Forelimb muscle (tissue), 1 donor: ENCODE measurements around the gene CAMKK1. TPM values are rescaled to one million over a fixed set of nuclear protein-coding genes. Genes with fewer than 3 reads are reported as not detected.

Experiments used
- DNase-seq: peaks from one replicate; pipeline ENCODE4 v3.0.0-alpha.2; 2013; ENCODE audit warnings: low read depth
- polyA plus RNA-seq: library from polyadenylated mRNA; unstranded; fragments of 120-200 nt; gene quantifications from one replicate; pipeline ENCODE4 v1.2.1, GENCODE V29; 2013; ENCODE audit not compliant: insufficient read length

Gene CAMKK1
- polyA plus RNA-seq, 1 donor = 8.4 TPM

DNA sequence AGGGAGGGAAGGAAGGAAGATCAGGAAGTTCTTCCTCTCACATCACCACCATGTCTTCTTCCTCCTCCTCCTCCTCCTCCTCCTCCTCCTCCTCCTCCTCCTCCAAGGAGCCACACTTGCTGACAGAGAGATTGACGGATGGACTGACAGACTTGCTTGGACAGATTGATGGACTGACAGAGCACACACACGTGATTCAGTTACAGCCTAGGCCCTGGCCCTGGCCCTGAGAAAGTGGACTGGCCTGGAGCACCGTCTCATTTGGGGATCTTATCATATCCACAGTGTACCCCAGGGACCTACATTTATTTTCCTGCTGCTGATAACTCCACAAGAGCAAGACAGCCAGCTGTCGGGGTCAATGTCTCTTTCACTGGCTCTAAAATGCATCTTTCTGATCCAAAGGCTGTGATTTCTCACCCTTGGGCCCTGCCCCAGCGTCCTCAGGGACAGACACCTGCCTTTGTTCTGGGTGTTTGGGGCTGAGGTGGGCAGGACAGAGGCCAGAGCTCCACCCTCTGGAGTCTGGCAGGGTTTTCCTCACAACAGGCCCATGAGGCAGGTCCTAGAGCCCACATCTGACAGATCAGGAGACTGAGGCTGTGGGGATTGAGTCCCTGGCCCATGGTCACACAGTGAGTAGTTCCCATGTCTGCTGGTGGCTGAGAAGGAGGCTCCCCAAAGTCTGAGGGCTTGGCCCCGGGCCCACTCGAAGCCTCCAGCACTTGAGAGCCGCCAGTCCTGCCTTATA, 25.7 kb upstream of the CAMKK1 start:
- no peak for DNase-seq

DNA sequence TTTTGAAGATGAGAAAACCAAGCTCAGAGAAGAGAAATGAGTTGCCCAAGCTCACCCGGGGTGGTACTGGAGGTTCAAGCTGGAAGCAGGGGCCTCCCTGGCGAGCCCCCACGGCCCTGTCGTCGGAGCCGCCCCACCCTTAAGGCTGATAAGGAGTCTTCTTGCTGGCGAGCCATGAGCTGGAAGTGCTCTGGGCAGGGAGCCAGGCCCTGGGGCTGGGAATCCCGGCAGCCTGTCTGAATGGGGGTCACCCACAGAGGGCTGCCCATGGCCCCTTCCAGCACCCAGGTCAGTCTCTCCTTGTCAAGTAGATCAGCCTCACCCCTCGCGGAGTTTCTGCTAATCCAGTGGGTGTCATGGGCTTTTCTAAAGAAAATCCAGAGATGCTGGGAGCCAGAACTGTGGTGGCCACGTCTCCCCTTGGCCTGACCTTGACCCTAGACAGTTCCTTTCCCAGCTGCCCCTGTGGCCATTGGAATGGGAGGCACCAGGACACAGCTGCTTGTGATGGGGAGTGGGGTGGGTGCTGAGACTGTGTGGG, 24.6 kb upstream of the CAMKK1 start:
- no peak for DNase-seq

DNA sequence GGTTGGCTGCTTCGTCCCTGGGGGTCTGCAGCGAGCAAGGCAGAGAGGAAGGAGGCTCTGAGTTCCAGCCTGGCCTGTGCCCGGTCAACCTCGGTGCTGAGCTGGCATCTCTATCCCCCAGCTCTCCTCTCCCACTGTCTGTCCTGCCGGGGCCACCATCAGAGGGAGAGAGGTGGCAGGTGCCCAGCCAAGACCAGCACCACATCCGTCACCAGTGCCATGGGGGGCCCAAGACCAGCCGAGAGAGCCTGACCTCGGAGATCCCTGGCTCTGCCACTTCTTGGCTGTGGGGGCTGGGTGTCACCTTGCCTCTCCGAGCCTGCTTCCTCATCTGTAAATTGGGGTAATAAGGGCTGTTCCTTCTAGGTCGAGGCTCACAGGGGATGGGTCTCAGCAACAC, 24.0 kb upstream of the CAMKK1 start:
- no peak for DNase-seq

DNA sequence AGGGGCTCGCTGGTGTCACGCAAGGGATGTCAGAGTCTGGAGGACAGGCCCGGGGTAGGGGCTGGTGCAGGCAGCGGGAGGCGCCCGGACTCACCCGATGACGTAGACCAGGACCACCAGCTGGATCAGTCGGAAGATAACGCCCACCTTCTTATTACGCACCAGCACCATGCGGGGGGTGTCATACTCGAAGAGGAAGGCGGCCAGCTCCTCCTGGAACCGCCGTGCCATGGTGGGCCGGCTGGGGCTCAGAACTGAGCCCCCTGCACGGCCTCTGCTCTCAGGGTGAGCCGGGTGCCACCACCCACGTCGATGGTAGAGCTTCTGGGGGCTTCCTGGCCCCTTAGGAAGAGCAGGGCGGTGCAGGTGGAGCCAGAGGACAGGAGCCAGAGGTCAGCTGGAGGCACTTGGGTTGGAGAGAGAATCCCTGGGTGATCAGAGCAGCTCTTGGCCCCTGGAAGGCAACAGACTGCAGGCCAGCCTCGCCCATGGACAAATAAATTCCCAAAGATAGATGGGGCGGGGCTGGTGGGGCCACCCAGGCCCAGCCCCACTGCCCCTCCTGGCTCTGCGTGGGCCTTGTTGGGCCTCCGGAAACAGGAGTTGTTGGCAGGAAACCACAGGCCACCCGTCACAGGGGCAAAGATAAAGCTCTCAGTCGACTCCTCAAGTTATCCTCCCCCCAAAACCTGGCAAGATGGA, 23.3 kb upstream of the CAMKK1 start, which contains the start of gene P2RX1:
Gene P2RX1, minus strand, starts transcription at position 471 of the 702 bp plus-strand sequence. Its CDS starts 240 bp downstream, at position 231.
- no peak for DNase-seq

DNA sequence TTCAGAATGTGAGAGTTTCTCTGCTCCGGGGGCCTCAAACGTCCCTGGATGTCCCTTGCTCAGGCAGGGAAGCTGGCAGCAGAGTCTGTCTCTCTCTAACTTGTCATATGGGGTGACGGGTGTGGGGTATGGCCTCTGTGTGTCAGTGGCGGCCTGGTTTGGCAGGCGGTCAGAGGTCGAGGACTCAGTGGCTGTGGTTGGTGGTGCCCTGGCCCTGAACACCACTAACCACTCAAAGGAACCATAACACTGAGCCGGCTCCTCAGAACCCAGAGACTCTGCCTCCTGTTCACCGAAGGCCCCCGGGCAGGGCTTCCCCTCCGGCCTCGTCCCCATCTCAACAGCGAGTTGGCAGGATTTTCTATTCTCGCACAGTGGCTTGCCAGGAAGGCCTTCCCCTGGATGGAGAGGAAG, 22.7 kb upstream of the CAMKK1 start:
- DNase-seq = no peak

DNA sequence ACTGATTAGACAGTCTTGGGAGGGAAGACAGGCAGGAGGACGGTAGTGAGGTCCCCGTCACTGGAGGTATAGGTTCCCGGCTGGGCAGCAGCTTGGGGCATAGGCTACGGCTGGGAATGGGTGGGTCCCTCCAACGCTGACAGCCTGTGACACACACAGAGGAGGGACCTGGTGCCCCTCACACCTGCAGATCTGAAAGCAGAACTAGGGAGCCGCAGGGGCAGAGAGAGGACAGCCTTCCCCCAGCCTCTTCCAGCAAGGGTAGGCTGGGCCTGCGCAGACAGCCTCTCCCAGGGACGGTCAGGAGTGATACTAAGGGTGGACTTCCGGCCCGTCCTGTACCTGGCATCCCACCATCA, 21.4 kb upstream of the CAMKK1 start:
- no peak for DNase-seq

DNA sequence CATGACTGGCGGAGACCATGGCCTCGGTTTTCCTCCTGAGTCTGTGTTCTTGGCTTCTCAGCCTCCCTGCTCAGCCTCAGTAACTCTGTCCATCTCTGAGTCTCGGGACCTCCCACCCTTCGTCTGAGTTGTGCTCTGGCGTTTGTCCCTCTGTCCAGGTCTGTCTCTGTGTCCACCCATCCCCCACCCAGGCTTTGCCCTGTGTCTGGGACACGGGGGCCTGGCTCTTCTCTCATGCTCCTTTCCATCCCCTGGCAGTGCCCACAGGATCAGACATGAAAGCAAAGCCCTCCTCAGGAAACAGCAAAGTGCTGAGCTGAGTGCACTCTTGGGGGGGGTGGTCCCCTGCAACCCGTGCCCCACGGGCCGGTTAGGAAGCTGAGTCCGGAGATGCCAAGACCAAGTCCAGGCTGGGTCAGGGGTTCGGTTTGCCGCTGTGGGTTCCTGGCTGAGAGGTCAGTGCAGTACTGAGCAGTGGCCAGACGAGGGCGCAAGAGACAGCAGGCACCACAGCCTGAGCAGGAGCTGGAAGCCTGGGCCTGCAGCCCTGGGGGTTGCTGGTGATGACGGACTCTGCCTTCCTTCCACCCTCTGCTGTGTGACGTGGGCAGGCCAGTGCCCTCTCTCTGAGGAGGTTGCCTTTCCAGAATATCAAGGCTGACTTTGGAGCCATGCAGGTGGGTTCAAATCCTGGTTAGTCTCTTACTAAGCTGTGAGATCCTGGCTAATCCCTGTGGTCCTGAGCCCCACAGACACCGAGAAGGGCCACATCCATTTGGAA, 20.9 kb upstream of the CAMKK1 start:
- DNase-seq = no peak

DNA sequence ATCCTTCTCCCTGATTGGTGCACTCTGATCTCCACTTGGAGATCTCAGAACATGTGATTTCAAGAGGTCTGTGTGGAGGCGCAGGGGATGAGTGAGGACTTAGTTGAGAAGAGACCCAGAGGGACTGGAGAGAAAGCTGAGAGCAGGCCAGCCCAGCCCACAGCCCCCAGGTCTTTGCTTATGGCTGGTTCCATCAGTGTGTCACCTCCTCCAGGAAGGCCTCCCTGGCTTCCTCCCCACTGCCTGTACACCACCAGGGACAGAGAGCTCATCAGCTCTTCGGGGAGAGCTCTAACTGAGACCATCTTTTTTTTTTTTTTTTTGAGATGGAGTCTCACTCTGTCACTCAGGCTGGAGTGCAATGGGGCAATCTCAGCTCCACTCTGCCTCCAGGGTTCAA, 20.0 kb upstream of the CAMKK1 start:
- no peak for DNase-seq

DNA sequence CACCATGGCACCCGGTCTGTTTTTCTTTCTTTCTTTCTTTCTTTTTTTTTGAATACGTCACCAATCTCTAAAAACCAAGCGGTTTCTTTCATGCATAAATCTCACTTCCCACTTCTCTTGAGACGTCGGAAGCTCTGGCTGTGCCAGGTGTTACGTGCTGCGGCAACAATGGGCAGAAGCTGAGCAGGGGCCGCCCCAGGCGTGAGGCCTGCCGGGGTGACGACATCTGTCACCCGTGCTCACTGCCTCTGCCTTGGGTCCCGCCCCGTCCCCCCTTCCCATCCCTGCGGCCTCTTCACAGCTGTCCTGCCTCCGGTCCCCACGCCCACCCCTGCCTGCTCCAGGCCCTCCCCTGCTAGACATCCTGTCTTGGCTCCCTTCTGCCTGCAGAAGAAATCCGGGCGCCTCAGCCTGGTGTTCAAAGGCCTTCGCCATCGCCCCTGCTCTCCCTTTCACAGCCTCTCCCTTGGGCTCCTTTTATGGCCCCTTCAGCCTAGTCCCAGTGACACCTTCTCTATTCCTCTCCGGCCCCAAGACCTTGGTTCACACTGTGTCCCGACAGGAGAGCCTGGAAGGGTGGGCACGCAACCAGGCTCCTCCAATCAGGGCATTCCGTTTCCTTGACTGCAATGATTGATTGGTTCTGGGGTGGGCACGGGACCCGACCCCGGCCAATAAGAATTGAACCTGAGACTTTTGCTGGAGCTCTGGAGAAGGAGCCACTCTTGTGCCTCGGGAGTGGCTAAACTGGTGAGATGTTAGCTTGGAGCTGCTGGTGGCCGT, 18.6 kb upstream of the CAMKK1 start:
- DNase-seq = no peak

DNA sequence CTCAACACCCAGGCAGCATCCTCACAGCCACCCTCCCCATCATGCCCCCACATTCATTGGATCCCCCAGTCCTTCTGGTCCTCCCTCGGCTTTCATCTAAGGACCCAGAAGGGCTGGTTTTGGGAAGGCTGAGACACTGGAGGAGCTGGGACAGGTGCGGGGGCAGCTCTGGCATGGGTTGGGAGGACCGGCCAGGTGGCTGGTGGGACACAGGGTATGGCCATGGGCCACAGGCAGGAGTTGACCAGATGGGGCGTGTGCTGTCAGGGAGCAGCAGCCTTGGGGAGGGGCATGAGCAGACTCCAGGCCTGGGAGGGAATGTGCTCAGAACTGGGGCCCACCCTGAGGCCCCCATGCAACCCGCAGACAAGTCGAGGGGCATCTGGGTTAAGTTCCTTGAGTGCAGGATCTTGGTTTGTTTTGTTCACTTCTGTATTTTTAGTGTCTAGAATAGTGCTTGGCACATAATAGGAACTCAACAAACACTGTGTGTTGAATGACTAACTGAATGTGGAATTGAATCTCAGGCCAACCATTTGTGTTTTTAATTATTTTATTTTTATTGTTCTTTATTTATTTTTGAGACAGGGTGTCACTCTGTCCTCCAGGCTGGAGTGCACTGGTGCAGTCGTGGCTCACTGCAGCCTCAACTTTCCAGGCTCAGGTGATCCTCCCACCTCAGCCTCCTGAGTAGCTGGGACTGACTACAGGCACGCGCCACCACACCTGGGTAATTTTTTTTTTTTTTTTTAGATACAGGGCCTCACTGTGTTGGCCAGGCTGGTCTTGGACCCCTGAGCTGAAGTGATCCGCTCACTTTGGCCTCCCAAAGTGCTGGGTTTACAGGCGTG, 17.8 kb upstream of the CAMKK1 start:
- DNase-seq = no peak

DNA sequence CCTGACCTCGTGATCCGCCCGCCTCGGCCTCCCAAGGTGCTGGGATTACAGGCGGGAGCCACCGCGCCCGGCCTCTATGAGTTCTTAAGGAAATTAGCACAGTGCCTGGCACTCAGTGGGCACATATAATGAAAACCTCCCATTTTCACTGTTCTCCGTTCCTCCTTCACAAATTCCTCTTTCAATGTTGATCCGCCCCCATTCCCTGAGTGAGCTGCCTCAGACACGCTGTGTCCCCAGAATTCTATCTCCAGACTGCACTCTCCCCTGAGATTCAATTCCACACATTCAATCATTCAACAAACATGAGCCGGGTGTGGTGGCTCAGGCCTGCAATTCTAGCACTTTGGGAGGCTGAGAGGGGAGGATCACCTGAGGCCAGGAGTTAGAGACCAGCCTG, 16.4 kb upstream of the CAMKK1 start:
- DNase-seq = no peak

DNA sequence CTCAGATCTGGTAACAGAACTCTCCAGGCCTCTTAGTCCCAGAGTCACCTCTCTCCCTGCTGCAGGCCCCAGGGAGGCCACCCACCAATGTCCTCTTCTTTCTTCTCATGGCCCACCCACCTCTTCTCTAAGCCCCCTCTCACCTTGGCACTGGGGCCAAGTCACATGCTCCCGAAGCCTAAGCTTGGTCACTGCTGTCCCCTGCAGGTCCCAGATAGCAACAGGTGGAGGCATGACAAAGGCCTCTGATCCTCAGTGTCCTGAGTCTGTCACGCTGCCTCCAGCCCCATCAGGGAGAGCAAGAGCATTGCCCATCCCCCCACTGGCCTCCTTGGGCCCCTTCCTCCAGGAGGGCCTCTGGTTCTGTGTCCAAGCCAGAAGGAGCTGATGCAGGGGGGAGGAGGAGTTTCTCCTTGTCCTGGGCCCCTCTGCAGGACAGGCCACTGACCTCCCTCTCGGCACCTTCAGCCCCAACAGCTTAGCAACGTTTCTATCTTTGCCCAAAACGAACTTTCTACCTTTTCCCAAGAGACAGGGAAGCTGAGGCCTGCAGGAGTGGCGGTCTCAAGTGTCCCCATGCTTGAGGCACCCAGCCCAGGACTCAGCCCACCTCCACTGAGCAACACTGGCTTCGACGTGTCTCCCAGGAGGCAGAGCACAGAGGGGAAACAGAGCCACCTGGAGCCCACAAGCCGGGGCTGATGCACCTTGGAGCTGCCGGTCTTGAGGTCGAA, 14.8 kb upstream of the CAMKK1 start:
- DNase-seq = no peak

DNA sequence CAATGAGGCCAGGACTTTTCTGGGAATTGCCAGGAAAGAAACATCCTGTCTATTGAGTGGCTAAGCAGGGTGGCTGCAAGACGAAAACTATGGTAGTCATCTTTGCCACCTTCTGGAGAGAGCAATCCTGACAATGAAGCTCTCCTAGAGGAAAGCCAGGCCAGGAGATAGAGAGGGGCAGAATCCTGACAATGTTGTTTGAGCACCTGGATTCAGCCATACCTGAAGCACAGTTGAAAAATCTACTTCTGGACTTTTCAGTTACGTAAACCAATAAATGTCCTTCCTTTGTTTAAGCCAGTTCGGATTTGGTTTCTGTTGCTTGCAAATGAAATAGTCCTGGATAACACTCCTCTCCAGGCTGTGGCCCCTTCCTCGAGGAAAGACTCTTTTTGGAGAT, 14.0 kb upstream of the CAMKK1 start:
- no peak for DNase-seq

DNA sequence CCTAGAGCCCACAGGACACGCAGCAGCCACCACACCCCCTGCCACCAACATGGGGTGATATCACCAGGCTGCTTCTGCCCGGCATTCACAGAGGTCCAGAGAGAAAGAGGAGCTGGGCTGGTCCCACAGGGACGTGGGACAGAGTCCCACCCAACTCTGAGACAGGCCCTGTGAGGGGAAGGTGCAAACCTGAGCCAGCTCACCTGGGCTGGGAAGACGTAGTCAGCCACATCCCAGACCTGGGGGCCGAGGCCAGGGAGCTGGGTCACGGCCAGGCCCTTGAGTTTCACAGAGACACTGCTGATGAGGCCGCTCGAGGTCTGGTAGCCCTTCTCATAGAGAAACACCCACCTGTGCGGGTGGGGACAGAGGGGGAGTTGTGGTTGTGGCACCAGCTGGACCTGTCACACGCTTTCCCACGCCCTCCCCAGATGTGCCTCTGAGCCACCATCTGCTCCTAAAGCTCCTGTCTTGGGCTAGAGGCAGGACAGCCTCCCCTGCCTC, 12.2 kb upstream of the CAMKK1 start:
- no peak for DNase-seq

DNA sequence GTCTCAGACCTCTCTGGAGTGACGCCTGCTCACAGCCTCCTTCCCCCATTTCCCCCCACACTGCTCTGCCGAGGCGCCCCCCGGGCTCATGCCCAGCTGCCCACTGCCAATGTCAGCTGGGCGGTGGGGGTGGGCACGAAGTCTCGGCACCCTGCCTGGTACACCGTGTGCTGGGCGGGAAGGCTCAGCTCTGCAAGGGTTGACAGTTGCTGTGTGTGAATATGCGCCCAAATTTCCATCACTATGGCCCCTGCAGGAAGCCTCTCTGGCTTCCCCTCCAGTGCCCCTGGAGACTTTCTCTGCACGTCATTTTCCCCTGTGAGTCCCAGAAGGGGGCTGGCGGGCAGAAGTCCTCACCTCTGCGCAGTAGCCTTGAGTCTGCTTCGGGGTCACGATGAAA, 11.6 kb upstream of the CAMKK1 start:
- DNase-seq = no peak

DNA sequence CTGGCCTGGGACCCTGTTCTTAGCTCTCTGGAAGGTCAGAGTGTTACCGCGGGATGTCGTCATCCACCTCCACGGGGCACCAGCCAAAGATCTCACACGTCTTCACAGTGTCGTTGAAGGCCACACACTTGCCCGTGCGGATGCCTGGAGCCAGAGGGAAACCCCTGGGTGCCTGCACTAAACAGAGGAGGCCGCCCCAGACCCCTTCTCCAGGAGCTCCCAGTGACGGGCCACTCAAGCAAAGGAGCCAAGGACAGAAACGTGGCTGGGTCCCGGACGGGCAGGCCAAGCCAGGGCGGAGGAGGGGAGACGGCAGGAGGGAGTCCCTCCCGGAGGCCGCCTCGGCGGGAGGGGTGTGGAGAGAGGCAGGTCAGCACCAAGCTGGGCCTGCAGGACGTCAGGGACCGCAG, 11.0 kb upstream of the CAMKK1 start:
- DNase-seq = no peak

DNA sequence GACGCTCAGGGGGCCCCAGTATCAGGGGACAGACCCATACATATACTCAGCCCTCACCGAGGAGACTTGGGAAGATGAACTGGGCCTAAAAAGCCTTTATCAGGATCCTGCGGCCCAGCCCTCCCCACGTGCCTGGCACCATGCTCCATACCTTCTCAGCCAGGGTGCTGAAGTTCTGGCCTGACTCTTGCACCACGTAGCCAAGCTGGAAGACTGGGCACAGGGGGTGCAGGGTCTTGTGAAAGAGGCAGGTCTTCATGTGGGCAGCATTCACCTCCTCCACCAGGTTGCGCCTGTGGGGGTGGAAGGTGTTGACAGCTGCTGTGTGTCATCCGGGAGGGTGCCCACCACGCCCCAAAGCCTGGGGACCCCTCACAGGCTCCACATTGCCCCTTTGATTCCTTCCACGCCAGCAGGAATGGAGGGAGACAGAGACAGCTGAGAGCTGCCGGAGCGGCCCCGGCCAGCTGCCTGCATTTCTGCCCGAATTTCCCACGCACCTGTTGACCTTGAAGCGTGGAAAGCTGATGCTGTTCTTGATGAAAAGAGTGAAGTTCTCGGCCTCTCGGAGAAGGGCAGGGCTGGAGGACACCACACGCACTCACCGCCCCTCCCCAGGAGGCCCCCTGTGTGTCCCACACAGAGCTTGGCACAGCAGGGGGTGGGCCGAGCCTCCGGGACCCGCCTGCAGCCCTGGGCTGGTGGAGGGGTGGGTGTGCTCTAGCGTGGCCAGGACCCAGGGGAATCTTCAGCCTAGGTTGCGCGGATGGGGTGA, 10.4 kb upstream of the CAMKK1 start:
- no peak for DNase-seq

DNA sequence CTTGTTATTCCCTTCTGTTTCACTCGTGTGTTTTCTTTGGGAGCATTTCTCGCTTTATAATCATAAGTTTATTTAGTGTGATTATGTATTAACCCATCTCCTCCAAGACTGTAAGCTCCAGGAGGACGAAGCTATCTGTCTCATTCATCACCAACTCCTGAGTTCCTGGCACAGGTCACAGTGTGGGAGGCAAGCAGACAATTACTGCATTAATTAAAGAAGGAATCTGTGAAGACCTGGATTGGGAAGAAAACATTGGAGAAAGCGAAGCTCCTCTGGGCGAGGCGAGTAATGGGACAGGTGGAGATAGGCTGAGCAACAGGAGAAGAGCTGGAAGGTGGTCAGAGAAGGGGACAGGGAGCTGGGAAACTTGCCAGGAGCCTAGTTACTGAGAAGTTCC, 7.8 kb upstream of the CAMKK1 start:
- no peak for DNase-seq

DNA sequence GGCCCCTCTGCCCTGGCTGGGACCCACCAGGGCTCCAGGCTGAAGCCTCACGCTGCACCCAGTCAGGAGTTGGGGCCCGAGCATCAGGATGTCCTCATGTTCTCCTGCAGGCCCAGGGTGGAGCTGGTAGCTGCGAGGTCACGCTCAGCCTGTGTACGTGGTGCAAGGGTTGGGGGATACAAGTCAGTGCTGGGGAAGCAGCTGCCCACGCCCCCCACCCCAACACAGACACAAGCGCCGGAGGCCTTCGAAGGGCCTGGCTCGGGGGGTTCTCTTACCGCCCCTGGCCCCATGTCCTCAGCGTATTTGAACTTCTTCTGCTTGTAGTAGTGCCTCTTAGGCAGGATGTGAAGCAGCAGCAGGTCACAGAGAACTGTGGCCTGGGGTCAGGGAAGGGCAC, 4.9 kb upstream of the CAMKK1 start:
- no peak for DNase-seq
